Measurements from ENCODE around the gene PIR.

The PIR gene

DNA sequence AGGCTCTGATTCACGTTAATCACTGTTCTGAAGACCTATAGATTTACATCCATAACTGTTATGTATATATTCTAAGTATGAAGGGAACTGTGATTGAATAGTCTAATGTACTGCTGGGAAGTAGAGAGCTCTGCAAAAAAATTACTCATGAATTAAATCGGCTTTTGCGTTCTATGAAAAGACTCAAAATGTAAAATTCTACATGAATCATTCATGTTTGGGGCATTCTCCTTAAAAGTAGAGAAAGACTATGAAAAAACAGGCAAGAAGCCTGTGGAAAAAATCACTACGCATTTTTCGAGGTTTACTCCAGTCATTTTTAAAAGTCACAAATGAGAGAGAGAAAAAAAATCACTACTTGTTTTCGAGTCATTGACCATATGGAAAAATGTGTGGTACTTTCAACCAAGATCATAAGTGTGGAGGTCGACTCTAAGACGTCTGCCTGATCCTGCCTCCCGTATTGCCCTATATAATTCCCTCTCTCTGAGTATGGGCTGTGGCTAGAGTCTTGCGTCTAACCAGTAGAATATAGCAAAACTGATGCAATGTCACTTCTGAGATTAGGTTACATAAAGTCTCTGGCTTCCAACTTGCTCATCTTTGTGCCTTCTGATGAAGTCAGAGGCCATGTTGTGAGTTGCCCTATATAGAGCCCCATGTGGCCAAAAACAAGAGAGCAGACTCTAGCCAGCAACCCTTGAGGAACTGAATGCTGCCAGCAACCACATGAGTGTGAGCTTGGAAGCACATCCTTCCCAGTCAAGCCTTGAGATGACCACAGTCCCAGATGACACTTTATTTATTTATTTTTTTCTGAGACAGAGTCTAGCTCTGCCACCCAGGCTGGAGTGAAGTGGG lies 76.8 kb downstream of the PIR start:
- DNase-seq = no peak

DNA sequence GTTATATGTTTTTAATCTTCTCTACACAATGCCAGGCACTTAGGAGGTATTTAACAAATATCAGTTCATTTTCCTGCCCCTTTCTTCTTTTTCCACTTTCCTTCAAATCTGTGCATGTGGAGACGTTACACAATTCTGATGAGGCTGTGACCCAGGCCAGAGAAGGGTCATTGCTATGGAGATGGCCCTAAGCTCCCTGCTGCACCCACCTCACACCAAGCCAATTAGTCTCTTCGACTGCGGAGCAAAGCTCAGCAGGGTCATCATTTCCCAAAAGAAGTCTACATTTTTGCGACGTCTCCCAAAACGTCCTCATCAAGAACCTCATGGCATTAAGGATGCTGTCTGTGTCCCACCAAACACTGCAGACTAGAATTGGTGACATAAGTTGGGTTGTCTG lies 80.0 kb downstream of the PIR start:
- no peak for DNase-seq

DNA sequence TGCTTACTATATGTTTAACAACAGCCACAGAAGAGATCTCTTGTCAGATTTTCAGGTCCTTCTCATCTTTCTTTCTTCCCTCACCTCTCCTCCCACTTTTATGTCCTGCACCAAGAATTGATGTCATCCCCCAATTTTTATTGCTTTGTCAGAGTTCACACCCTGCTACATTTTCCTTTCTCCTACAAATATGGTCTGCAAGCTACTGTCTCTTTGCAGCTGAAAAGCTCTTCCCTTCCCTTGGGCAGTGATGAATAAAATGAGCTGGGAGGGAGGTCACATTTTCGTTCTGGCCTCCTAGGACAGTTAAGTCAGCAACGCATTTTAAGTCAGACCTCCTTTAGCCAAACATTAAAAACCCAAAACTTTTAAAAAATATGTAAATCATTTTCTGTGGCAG lies 82.2 kb downstream of the PIR start:
- no peak for DNase-seq

DNA sequence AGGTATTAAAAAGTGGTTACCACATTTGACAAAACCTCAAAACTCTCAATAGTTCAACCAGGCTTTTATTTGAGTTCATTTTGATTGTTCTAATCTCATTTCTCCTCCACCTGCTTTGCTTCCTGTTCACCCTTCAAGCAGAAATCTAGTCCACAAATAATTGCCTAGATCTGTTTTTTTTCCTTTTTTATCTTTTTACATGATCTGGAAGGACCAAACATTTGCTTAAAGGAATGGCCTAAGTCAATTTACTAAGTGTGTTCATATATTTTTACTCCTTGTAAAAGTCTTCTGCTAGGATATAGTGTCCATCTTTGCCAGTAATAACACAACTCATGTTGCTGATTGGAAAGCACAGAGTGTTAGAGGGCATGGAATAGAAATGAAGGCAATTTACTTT lies 82.7 kb downstream of the PIR start:
- DNase-seq = no peak

DNA sequence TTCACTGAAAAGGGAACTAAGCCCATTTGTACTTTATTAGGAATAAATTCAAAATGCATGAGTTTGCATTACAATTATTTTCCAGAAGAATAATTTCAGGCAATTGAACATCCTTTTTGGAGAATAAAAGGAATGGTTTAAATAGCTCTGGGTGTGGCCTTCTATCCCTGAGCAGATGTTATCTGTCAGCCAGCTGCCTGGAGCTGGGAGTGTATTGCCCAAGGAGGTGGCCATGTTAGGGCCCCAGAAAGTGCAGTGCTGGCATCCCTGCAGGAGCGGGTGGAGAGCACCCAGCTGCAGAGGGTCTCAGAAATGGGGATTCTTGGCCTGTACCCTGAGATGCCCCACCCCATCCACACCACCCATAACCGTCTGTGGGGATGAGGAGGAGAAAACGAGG lies 87.3 kb downstream of the PIR start:
- no peak for DNase-seq

DNA sequence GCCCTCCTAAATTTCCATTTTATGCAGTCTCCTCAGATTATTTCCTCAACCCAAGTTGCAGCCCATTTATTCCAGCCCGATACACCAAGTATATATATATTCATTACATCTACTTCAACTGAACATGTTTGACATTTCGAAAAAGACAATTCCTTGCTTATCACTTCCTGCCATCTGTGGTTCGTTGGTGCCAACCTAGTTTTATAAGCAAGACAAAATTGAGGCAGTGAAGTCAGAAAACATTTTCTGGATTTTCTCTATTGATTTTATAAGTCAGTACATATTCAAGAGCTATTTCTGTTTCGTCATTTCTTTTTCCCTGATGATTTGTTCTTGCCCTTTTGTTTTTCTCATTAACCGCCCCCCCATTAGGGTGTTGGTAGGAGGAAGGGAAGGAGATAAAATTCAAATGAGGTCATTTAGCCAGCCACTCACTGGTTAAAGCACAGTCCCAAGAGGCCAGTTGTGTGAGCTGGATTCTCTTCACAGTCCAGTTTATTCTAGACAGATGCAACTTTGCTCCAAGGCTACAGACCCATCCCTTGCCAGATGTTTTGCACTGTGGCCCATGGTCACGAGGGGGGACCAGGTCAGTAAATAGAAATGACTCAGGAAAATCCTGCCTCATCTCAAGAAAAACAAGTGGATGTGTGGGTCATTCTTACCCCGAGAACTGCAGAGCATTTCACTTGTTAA lies 88.6 kb downstream of the PIR start:
- DNase-seq = no peak

DNA sequence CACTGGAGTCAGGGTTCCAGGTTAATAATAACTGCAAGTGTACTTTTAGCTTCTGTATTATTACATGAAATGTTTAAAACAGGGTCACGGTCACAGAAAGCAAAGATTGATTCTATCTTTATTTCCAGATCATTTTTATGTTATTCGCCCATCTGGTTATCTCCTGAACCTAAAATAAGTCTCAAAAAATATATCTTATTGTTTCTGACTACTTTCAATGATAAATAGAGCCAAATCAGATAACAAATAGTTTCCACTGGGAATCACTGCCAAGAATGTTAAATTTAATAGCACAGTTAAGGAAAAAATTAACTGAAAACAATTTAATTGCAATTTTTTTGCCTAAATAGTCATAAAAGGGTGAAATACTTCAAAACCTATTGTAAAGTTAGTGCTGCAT lies 91.8 kb downstream of the PIR start:
- no peak for DNase-seq

DNA sequence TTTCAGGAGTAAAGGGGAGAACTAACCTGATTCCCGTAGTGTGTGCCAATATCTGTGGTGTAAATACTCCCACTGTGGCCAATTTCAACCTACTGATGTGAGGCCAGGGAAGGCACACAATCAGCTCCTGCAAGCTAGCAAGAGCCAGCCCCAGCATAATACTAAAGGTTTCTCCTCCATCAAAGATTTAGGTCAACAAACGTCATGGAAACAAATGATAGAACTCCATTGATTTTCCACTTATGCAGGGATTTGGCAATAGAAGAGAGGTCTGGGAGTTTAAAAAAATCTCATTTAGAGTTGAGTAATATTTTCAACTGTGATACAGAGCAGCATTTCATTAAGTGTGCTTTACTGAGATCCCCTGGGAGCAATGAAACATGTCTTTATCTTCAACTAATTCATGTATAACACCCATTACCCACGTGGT lies 93.2 kb downstream of the PIR start:
- no peak for DNase-seq

DNA sequence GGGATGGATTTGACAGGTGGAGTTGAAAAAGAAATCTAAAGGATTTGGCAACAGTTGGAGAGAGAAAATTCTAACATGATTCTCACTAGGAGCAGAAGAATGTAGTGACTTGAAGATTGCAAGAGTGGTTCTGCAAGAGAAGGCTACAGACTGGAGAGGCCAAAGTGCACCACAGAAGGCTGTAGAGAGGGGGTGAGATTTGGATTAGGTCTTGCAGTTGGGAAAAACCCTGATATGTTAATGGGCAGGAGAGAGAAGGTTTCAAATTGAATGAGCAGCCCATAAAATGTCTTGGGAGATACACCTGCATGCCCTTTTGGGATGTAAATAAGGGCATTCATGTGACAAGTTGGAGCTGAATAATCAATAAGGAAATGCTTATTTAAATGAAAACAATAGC lies 94.3 kb downstream of the PIR start:
- DNase-seq = no peak

DNA sequence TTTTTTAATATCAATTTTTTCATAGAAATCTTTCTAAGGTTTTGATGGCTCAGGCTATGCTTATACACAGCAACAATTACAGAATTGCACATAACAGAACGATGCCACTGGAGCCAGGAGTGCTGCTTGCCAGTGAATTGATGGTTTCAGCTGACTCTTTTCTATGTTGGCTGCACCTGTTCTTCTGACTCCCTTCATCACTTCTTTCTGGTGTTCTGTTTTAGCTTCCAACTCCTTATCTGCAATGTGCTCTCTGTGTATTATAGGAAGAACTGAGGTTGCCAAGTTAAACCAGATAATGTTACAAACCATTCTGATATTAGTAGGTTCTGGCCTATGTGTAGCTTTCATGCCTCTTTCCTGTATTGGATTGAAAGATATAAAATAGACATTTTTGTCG lies 97.3 kb downstream of the PIR start:
- DNase-seq = no peak

DNA sequence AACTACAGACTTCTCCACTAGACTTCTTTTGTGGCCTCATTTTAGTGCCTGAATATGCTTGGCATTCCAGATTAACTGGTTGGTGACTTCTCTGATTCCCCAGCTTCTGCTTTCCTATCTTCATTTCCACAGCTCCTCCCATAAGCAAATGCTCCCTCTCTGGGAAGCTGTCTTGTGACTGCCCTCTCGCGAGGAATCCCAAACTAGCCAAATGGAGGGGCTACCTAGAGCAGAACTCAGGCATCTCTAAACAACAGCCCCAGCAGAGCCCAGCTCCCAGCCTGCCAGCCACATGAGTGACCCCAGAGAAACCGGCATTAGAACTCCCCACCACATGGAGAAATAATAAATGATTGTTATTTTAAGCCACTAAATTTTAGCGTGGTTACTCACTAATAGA lies 101.3 kb downstream of the PIR start:
- no peak for DNase-seq

DNA sequence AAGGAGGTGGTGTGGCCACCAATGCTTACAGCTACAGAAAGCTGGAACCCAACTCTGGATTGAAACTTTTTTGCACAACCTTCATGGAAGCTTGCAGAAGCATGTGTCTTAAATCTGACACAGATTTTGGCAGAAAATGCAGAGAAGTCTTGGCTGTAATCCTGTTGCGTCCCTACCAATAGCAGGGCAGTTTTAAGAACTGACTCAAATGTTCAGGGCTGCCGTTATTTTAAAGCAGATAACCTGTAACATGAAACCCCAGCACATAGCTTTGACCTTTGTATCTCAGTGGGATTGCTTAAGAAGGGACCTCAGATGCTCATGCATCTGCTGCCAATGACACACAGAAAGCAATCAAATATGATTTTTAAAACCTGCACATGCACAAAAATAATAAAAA lies 108.8 kb downstream of the PIR start, which contains the start of gene VEGFD:
VEGFD (minus strand) TSS at position 110 of the 400 bp plus-strand sequence. CDS start 467 bp downstream, outside the sequence.
- no peak for DNase-seq

DNA sequence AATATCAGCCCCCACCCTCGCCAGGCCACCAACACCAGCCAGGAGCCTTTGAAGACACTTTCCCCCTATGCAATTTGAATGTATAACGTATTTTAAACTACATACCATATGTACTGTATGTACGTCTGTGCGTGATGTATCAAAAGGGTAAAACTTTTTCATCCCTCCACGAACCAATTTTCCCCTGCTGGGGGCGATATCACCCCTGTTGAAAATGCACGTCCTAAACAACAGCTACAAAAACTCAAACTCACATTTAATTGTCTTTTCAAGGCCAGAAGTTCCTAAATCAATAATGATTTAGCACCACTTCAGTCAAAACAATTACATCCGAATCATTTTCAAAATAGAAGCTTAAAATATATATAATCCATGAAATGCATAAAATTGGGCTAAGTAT lies 110.3 kb downstream of the PIR start:
- no peak for DNase-seq

DNA sequence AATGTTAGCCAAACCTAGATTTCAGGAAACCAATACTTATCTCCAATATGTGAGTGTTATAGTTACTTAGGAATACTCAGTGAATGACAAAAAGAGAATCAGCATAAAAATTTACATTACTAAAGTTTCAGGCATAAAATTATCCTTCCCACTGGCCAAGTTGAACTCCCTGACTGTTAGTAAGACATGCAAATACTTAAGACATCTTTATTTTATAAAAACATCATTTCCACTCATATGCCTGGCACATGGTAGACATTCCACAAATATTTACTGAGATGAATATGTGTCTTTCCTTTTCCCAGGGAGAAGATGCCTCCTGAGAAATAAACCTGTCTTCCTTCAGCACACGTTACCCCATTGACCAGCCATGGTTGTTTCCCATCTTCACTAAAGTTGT lies 116.2 kb downstream of the PIR start:
- no peak for DNase-seq

DNA sequence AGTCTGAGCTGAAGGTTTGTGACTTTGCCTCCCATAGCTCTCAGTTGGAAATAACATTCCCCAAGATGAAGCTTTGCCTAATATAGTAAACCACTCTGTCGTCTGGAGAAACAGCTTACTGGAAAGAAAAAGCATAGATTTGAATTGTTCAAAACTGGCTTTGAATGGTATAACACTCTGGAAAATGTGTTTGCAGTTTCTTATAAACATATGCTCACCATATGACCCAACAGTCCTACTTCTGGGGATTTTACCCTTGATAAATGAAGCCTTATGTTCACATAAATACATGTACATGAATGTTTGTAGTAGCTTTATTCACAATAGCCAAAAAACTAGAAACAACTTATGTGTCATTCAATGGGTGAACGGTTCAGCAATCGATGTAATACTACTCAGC lies 119.2 kb downstream of the PIR start:
- DNase-seq = no peak

DNA sequence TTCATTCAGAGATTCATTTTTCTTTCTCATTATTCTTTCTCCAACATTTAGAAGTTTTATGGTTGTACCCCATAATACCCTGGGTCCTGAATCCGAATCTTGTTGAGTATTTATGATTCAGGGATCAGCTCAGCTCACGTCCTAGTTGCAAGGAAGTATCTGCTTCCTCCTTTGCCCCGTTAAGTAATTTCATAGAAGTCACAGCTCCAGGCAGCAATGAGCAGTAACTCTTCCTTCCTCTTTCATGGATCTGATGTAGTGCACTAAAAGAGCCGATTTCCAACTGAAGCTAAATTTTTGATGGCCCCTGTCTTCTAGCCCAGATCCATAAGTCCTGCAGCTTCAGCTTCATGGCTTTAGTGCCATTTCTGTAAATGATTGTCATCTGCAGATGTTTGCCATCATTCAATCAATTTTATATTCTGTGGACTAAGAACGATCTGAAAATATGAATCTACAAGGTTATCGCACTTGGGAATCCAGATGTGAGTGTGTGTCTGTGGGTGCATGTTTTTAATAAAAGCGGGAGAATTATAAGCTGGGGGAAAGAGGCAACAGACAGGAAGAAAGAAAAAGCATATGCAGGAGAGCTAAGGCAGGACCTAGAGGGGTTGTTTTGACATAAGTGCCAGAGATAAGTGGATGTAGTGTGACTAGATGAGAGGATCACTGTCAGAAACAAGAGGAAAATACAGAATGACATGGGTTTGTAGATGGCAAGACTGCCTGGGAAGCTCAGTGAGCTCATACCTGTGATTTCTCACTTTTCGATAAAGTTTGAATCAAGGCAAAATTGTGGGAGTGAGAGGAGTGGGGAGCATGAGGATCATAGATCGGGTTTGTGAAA lies 126.4 kb downstream of the PIR start:
- no peak for DNase-seq

DNA sequence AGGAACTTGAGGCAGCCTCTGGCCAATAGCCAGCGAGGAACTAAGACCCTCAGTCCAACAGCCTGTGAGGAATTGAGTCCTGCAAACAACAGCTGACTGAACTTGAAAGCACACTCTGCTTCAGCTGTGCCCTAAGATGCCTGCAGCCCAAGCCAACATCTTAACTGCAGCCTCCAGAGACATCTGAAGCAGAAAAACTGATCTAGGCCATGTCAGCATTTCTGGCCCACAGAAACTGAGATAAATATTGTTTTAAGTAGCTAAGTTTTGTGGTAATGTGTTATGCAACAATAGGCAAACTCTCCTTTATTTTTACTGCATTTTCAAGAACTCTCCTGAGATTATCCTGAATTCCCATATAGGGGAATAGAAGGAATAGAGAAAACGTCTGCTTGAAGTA lies 133.4 kb downstream of the PIR start:
- no peak for DNase-seq

DNA sequence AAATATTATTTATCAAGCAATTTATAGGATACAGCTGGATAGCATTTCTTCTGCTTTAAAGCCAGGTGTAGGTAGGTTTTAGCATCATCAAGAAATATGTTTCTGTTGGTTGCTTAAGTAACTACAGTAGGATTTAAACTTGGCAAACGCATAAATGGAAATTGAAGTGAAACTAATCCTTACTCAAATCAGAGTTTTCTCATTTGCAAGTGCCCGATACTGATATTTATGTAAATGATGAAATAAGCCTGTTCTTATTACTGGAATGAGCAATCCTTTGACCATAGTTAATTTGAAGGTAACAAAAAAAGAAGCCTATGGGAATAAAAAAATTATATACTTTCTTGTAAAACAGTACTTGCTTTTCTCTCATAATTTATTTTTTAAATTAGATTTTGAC lies 134.6 kb downstream of the PIR start:
- DNase-seq = no peak

DNA sequence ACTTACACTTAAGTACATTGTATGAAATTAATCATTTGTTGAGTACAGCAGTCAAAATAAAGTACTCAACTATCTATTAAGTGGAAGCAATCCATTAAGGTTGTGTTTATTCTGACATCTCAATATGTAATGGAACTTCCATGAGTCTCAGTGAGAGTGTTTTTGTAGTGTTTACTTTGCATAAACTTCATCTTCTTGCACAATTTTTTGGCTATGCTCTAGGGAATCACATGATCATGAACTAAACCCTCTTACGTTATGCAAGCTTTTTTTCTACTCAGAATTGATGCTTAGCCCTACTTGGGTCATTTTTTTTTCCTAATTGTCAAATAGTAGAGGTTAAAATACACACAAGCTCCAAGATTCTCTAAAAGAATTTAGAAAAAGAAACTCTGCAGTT lies 136.7 kb downstream of the PIR start:
- DNase-seq = no peak

DNA sequence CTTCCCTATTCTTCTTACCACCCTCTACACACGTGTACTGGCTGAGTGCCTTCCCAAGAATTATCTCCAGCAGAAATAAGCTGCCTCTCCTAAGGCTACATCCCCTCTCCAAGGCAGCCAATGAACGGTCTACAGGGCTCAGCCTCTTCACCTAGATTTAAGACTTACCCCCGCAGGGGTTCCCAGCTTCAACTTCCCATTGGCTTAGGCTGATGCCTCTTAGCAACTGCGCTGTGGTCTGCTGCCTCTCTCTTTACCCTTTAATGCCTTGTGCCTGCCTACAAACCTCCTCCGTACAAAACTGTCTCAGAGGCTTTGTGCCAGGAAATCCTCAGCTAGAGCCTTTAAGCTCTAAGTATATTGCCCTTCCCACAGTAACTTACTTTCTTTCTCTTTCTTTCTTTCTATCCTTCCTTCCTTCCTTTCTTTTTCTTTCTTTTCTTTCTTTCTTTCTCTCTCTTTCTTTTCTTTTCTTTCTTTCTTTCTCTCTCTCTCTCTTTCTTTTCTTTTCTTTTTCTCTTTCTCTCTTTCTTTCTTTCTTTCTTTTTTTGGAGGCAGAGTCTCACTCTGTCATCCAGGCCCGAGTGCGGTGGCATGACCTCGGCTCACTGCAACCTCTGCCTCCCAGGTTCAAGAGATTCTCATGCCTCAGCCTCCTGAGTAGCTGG lies 142.7 kb downstream of the PIR start:
- DNase-seq = no peak

DNA sequence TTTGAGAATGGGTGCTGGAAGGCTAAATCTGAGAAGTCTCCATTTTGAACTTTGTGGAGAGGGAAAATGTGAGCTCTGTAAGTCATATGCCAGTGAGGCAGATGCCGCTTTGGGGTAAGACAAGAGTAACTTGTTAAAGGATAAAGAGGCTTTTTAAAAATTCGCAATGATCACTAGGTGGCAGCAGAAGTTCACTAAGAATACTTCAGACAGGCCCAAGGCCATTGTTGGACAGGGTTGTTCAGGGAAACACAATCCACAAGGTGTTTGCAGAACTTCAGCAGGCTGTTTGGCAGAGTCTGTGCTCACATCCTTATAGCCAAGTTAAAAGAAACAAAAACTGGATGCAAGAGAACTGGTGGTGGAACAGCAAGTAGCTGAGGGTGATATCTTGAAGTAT lies 144.1 kb downstream of the PIR start:
- DNase-seq = no peak

DNA sequence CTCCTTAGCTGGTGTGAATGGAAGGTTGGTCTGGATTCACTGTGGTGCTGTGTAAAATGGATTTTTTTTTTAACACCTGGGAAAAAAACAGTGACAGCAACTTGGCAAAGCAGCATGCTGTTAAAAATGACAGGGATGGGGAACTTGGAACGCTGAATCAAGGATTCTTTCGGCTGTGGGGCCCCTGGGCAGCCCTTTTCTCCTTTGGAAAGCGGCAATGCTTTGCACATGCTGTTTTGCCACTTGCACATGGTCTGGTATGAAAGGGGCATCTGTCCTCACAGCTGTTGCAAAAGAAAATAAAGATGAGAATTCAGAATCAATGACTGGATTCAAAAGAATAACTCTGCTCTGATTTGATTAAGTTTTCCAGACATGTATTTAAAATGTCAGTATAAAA lies 147.2 kb downstream of the PIR start:
- no peak for DNase-seq

DNA sequence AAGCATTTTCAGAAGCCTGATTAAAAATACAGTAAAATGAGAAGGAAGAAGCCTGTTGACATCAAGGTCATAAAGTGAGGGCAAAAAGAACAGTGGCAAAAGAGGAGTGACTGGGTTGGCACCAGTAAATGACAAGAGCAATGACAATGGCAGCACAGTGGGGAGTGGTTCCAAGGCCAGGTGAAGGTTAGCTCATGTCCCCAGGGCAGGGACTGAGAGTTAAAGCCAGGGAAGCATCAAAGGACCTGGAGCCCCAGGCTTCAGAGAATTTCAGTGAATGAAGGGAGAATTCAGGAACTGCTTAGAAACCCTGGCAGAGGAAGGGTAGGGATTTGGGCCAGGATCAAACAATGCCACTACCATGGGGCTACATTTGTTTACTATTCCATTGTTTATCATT lies 149.0 kb downstream of the PIR start:
- no peak for DNase-seq
